GM20000 (cell line): ENCODE data around the gene AARS2.
"Not testable (repeated sequence)": the region's sequence is repeated elsewhere in the genome, so short reads cannot be mapped to it uniquely, and the experiment has no call there.

Experiments used
- DNase-seq: peaks from one replicate; pipeline ENCODE4 v3.0.0; 2012; ENCODE audit warnings: low spot score
- CTCF ChIP-seq: IDR thresholded peaks from 2 replicates; pipeline ENCODE4 v1.5.1; 2012; ENCODE audit warnings: mild to moderate bottlenecking, control low read depth; ENCODE audit errors: extremely low read depth, missing control alignments

AARS2 gene

GRCh38 chr6:44327096-44327495 is 13.9 kb upstream of the AARS2 start:
- TF ChIP-seq CTCF = no peak
- DNase-seq = no peak

- no peak for TF ChIP-seq CTCF
- DNase-seq = no peak
Observed at GRCh38 chr6:44321210-44321609, 8.1 kb upstream of the AARS2 start.

- DNase-seq = not testable (repeated sequence)
Observed at GRCh38 chr6:44317136-44317631, 4.0 kb upstream of the AARS2 start.

GRCh38 chr6:44316481-44316880 is 3.3 kb upstream of the AARS2 start:
- no peak for TF ChIP-seq CTCF
- no peak for DNase-seq

- no peak for TF ChIP-seq CTCF
- no peak for DNase-seq
Observed at GRCh38 chr6:44315951-44316350, 2.8 kb upstream of the AARS2 start.

GRCh38 chr6:44315516-44315915 is 2.4 kb upstream of the AARS2 start:
- TF ChIP-seq CTCF = no peak
- no peak for DNase-seq

- not testable (repeated sequence) for DNase-seq
Observed at GRCh38 chr6:44314657-44315056, 1.5 kb upstream of the AARS2 start.

GRCh38 chr6:44311767-44312166 is 1.4 kb downstream of the AARS2 start:
- no peak for TF ChIP-seq CTCF

GRCh38 chr6:44311304-44311703 is 1.8 kb downstream of the AARS2 start:
- TF ChIP-seq CTCF = no peak
- no peak for DNase-seq

More at GRCh38 chr6:44311767-44312166, 1.4 kb downstream of the AARS2 start:
- DNase-seq = no peak
